HG03565 (cell line): ENCODE data around the gene RPS8.
"Not testable (repeated sequence)": the region's sequence is repeated elsewhere in the genome, so short reads cannot be mapped to it uniquely, and the experiment has no call there.

Source experiments
- ATAC-seq: cut with Tn5 transposase; IDR thresholded peaks from one replicate; pipeline ENCODE4 v1.9.1; 2021; ENCODE audit warnings: mild to moderate bottlenecking, moderate library complexity; ENCODE audit not compliant: unreplicated experiment

Gene RPS8

DNA sequence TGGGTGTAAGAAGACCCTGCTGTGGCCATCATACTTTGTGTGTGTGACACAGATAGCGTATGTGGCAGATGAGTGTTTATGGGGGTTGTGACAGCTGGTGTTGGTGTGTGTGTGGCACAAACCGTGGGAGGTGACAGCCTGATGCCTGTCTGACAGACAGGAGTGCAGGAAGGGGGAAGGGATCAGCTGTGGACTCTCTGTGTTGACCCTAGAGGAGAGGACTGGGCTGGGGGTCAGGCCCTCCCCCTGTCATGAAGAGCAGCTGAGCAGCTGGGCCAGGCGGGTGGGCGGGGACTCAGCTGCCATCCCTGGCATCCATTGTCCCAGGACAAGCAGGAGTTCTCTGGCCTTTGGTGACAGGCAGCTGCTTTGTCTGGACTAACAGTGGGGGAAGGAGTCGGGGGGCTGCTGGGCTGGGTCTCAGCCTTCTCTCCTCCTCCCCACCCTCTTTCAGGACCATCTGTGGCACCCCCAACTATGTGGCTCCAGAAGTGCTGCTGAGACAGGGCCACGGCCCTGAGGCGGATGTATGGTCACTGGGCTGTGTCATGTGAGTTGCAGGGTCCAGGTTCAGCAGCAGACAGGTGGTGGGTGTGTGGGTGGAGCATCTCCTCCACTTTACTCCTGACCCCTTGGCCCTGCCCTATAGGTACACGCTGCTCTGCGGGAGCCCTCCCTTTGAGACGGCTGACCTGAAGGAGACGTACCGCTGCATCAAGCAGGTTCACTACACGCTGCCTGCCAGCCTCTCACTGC is 27.1 kb downstream of the RPS8 start:
- no peak for ATAC-seq

DNA sequence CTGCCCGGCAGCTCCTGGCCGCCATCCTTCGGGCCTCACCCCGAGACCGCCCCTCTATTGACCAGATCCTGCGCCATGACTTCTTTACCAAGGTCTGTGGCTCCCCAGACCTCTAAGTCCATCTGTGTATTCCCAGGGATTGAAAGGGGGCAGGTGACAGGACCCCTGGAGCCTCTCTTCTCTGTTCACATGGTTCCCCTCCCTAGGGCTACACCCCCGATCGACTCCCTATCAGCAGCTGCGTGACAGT is 27.6 kb downstream of the RPS8 start:
- no peak for ATAC-seq

DNA sequence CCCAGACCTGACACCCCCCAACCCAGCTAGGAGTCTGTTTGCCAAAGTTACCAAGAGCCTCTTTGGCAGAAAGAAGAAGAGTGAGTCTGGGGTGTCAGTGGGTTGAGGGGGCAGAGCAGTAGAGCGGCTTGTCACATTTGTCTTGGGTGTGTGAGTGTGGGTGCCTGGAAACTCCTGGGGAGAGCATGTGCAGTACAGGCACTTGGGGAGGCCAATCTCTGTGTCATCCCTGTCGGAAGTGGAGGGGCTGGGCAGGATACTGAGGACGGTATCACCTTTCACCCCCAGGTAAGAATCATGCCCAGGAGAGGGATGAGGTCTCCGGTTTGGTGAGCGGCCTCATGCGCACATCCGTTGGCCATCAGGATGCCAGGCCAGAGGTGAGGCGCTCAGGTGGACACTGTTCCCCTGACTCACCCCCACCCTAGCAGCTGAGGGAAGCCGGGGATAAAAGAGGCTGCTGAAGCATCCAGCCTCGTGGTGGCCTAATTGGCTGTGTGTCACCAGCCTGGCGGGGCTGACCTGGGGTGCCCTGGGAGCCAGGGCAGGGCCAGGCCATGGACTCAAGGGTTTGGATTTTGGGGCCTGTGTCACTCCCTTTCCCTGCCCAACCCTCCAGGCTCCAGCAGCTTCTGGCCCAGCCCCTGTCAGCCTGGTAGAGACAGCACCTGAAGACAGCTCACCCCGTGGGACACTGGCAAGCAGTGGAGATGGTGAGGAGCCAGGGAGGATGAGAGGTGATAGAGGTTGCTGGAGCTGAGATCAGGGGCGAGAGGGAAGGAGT is 28.2 kb downstream of the RPS8 start:
- no peak for ATAC-seq

DNA sequence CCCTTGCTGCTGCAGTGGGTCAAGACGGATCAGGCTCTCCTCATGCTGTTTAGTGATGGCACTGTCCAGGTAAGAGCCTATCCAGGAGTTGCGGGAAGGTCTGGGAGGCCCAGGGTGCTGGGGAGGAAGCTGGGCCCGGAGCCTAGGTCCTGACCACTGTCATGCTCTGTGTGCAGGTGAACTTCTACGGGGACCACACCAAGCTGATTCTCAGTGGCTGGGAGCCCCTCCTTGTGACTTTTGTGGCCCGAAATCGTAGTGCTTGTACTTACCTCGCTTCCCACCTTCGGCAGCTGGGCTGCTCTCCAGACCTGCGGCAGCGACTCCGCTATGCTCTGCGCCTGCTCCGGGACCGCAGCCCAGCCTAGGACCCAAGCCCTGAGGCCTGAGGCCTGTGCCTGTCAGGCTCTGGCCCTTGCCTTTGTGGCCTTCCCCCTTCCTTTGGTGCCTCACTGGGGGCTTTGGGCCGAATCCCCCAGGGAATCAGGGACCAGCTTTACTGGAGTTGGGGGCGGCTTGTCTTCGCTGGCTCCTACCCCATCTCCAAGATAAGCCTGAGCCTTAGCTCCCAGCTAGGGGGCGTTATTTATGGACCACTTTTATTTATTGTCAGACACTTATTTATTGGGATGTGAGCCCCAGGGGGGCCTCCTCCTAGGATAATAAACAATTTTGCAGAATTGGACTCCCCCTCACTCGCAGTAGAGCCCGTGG is 30.1 kb downstream of the RPS8 start:
- ATAC-seq, result no peak

DNA sequence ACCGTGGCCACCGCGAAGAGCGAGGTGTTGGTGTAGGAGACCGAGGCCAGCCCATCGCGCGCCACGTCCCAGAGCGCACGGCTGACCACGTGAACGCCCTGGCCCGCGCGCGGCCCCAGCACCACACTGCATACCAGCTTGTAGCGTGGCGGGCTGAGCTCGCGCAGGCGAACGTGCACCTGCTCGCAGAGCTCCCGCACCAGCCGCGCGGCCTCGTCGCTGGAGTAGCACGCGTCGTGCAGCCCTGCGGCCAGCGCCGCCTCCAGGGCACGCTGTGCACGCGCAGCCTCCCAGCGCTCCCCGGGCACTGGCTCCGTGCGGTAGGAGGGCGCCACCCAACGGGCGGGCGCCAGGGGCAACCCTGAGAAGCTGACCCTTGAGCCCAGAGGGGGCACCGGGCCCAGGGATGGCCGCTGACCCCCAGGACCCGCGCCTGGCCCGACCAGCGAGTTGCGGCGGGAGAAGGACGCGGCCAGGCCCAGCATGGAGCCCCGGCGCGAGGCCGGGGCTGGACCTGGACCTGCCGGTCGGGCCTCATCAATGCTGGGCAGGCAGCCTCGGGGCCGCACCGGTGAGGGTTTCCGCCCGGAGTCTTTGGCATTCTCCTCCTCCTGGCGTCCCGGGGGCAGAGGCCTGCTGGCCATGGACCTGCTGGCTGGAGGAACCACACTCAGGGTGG is 30.8 kb downstream of the RPS8 start:
- no peak for ATAC-seq

DNA sequence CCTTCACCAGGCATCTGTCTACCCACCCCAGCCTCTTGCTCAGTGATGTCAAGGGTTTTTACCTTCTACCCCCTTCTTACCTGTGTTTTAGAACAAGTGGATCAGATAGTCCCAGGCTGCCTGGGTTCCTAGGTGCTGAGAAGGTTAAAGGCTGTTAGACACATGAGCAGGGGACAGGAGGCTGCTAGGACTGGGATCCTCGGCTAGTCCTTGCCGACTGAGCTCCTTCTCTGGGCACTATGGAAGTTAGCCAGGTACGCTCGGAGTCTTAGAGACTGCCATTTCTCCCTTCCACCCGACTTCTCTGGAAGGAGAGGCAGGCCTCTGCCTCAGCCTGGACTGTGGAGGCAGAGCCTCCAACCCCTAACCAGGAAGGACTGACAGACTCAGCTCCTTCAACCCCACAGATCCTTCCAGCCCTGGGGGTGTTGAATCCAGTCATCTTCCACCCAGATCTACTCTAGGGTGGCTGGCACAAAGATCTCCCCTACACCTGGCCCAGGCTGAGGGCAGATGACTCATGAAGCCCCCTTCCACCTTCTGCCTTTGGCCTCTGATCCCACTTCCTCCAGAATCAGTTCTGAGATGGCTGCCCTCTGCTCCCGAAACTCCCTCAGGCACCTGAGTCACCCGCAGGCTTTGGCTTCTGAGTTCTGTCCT is 31.5 kb downstream of the RPS8 start, which contains the start of gene DYNLT4:
DYNLT4 (minus strand) TSS at position 648 of the 660 bp plus-strand sequence. CDS start 683 bp downstream, outside the sequence.
- no peak for ATAC-seq

DNA sequence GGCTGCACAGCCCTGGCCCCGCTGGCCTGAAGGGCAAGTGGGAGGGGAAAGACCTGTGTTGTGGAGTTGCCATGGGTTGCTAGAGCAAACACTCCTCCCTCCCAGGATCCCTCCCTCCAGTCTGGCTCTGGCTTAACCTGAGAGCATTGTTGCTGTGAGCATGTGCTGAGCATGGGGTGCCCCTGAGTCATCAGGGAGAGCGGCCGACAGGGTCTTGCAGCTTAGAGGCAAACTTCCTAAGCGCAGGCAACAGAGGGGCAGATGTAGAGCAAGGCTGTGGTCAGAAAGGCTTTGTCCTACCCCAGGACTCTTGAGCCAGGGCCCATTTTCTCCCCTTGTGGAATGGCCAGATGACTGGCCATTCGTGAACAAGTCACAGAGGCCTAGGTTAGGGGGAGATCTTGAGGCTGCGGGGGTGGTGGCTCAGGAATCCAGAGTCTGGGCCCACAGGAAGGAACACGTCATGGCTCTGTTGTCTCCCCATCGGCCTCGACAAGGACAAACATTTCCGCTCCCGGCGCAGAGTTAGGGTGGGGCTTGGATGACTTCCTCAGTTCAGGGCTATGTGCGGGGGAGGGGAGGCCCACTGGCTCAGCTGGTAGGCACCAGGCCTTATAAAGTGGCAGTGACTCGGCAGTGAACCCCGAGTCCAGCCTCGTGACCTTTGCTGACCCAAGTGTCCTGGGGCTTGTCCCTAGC is 32.2 kb downstream of the RPS8 start:
- ATAC-seq, result peak; percentile 27

DNA sequence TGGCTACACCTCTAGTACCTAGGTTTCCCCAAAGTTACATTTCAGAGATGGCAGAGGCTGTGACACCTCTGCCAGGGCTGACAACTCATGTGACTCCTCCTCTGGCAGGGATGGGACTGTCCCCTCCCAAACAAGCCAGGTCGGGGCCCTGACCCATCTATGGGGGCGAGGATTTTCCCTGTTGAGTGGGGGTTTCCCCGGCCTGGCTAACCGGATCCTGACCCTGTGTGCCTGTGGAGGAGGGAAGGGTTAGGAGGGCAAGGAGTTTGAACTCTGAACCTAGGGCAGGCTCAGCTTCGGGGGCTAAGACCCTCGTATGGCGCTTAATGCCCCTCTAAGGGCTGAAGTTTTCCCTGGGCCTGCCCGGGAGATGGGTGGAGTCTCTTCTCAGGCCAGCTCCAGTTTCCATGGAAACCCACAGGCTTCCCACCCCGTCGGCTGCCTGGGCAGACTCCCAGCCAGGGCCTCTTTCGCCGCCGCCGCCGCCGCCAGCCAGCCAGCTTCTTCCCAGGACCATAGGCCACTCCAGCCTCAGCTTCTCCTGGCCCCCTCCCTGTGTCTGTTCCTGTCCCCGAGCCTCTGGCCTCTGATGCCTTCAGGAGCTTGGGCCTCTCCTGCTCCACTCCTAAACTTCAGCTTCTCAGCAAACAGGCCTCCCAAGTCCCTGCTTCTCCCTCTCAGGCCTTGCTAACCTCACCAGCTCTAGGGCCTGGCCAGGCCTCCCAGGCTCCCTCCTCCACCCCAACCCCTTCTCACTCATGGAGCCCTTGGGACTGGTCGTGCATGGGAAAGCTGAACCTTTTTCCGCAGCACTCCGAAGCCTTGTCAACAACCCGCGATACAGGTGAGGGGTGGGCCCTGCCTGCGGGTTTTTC is 33.0 kb downstream of the RPS8 start, which contains the start of gene BTBD19:
BTBD19 (plus strand) TSS at position 461 of the 875 bp plus-strand sequence; CDS start at position 759, 298 bp downstream.
- peak; percentile 30 for ATAC-seq

DNA sequence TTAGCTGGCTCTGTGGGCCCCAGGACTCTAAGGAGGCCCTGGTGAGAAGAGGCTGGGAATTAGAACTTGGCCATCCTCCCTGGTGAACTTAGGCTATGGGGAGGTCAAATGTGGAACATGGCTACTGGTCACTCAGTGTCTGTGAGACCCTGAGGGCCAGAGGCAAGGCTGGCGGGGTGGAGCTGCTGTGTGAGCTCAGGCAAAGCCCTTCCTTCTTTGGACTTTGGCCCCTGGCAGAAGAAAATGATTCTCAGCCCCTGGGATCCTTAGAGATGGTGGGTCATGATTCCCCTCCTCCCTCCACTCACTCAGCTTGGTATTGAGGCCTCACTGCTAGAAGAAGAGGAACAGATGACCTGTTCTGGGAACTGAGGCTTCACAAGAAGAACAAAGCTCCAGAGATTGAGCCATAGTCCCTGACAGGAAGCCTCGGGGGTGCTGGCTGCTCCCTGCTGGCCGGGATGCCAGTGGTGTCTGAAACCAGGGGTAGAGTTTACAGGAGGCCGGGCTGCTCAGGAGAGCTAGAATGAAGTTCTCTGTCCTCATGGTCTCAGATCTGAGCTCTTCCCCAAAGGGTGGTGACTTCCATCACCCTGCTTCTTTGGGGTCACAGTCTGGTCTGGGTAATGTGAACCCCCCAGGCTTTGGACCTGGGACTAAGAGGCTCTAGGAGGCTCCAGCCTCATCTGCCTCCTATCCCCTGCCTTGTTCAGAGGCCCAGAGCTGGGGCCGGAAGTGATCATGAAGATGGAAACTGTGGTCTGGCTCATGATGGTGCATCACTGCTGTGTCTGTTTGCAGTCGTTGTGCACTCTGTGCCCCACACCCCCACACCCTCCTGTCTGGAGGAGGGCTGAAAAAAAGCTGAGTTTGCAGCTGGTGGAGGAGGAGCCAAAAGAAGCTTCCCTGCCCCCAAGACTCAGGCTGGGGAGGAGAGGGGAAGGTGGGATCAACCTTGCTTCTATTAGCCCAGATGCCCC is 33.9 kb downstream of the RPS8 start:
- ATAC-seq, result peak; percentile 33

DNA sequence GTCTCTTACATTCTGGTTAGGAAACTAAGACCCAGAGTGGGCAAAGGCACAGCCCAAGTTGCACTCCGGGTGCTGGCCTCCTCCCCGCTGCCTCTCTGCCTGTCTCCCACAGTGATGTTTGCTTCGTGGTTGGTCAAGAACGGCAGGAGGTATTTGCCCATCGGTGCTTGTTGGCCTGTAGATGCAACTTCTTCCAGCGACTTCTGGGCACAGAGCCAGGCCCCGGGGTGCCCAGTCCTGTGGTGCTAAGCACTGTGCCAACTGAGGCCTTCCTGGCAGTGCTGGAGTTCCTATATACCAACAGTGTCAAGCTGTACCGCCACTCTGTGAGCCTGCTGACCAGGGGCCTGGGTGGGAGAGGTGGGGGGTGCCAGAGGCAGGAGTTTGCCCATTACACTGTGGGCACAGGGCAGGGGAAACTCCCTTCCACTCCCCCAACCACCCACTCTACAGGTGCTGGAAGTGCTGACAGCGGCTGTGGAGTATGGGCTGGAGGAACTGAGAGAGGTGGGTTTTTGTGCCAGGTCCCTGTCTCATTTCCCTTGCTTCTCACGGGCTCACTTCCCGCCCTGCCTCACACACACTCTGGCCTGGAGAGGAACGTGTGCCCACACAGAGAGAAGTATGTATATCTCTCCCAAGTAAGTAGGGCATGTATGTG is 34.9 kb downstream of the RPS8 start:
- ATAC-seq, result no peak

DNA sequence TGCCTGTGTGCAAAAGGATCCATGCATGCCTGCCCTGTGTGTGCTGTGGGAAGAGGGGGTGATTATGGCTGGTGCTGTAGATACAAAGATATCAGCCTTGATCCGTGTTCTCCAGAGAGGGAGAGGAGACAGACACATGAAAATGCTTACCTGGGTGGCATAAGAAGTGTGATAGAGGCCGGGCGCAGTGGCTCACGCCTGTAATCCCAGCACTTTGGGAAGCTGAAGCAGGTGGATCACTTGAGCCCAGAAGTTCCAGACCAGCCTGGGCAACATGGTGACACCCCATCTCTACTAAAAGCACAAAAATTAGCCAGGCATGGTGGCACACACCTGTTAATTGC is 35.4 kb downstream of the RPS8 start:
- not testable (repeated sequence) for ATAC-seq

DNA sequence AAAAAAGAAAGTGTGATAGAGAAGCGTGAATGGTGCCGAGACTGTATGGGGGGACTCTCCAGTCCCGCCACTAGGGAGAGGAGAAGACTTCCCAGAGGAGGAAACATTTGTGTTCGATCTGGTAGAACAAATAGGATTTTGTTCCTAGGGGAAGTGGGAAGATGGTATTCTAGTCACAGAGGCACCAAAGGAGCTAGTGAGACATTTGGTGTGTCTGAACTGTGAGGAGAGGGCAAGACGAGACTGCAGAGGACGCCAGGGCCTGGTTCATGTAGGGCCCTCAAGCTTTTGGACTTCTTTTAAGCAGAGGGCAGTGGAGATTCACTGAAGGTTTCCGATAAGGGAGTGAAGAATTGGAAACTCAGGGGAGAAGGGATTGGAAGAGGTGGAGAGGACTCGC is 35.9 kb downstream of the RPS8 start:
- ATAC-seq, result no peak

DNA sequence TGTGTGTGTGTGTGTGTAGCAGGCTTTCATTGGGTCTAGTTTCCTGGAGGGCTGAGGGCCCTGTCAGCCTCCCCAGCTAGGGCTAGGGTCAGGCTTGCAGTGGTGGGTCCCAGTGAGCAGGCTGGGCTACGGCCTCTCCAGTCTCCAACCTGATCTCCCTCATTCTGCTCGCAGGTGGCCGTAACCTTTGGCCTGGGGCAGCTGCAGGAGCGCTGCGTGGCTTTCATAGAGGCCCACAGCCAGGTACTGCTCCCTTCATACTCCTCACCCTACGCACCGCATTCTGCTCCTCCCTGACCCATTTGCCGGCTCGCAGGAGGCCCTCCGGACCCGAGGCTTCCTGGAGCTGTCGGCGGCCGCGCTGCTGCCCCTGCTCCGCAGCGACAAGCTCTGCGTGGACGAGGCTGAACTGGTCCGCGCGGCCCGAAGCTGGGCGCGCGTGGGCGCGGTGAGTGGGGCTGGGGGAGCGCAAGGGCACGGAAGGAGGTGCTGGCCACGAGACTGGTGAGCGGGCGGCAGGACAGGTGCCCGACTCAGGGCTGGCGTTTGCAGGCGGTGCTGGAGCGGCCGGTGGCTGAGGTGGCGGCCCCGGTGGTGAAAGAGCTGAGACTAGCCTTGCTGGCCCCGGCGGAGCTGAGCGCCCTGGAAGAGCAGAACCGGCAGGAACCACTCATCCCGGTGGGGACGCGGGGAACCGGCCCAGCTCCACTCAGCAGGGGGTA is 37.6 kb downstream of the RPS8 start:
- ATAC-seq, result no peak

DNA sequence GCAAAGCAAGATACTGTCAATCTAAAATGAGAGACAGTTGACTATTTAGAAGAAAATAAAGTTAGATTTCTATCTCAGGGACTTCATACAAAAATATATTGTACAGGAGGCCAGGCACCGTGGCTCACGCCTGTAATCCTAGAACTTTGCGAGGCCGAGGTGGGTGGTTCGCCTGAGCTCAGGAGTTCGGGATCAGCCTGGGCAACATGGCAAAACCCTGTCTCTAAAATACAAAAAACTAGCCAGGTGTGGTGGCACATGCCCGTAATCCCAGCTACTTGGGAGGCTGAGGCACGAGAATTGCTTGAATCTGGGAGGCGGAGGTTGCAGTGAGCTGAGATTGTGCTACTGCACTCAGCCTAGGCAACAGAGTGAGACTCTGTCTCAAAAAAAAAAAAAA is 40.6 kb downstream of the RPS8 start:
- ATAC-seq, result not testable (repeated sequence)

DNA sequence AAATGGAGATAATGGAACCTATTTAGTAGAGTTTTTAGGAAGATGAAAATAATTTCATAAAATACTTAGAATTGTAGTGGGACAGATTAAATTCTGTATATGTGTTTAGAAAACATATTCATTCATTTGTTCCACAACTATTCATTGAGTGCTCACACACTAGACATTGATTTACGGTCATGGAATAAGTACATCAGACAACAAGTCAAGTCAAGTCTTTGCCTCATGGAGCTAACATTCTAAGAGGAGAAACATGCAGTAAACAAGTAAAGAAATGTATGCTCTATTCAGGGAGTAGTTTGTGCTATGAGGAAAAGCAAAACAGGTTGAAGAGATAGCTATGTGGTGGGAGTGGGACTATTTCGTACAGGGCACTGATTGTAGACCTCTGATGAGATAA is 42.0 kb downstream of the RPS8 start:
- no peak for ATAC-seq

DNA sequence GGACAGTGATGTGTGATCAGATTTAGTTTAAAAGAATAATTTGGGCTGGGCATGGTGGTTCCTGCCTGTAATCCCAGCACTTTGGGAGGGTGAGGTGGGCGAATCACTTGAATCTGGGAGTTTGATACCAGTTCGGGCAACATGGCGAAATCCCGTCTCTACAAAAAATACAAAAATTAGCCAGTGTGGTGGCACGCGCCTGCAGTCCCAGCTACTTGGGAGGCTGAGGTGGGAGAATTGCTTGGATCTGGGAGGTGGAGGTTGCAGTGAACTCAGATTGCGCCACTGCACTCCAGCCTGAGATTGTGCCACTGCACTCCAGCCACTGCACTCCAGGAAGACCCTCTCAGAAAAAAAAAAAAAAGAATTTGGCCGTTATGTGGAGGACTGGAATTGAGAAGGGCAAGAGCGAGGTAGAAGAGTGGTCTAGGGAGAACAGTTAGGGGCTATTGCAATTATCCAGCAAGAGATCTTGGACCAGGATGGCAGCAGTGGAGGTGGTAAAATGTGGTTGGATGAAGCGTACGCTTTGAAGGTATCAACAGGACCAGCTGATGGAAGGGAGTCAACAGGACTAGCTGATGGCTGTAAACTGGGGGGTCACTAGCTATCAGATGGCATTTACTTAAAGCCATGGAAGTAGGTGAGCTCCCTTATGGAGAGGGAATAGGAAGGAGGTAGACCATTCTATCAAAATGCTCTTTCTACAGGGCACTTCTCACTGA is 42.6 kb downstream of the RPS8 start:
- ATAC-seq, result no peak
